Activated CD8-positive, alpha-beta memory T cell treated with anti-CD3 and anti-CD28 coated beads for 24 hours (primary cell): ENCODE data around the gene SLC35D3.
"Not testable (repeated sequence)": the region's sequence is repeated elsewhere in the genome, so short reads cannot be mapped to it uniquely, and the experiment has no call there.

Experiments
- DNase-seq: peaks from one replicate; pipeline ENCODE4 v3.0.0-alpha.2; 2020

The SLC35D3 gene

DNA sequence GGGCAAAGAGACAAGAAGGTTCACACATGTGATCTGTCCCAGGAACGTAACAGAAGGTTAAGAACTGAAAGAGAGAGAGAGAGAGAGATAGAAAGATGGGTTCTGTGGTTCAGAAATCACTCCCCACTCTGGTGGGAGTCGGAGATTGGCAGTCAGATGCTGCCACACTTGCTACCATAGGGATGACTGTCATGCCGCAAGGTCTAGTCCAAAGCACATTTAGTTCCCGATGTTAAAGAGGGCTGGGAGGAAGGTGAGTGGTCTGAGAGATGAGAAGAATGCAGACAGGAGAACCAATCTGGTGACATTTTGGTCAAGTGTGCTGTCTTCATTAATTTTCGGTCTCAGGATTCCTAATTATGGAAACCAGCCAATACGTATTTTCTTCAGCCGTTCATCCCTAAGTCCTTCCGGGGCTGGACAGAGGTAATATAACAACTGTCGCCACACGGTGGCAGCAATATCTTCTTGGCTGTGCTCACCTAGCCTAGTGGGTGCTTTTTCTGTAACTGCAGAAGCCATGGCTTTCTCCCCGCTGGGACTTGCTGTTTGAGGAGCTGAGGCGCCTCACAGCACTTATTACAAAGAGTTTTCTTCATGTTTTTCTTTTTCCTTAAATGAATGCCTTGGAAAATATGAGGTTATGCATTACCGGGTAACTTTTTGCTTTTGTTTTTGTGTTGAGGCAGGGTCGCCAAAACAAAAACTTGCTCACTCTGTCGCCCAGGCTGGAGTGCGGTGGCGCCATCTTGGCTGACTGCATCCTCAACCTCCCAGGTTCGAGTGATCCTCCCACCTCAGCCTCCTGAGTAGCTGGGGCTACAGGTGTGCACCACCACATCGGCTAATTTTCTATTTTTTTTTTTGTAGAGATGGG is 46.0 kb downstream of the SLC35D3 start:
- DNase-seq = peak; percentile 78

DNA sequence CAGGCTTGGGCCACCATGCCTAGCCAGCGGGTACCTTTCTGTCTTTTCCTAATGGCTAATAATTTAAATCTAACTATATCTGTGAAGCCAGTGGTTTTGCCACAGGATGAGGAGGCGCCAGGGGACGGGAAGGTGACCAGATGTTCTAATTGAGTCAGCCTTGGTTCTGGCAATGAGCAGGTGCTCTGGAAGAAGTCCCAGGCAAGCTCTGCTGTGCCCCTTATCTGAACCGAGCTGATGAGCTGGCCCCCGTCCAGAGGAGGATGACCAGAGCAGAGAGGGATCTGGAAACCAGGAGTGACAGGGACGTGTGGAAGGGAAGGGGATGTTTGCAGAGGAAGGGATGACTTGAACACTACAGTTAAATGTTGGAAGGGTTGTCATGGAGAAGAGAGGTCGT is 46.7 kb downstream of the SLC35D3 start:
- DNase-seq = no peak

- no peak for DNase-seq
These were observed 47.3 kb downstream of the SLC35D3 start for GRCh38 chr6:136969433-136969832.

- no peak for DNase-seq
These were observed 47.8 kb downstream of the SLC35D3 start for GRCh38 chr6:136969930-136970329.

DNA sequence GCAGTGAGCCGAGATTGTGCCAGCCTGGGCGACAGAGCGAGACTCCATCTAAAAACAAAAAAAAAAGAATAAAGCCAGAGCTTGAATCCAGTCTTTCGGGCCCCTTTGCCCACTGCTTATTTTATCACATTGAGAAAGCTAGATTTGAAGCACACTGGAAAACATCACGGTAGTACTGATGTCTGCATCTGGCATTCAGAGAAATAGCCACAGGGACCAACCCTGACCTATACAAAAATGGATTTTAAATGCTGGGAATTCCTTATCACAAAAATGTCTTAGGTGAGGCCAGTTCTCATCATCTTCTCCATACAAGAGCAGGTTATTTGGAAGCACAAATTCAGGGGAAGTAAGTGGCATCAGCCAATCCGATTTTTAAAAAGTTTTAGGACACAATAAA is 49.5 kb downstream of the SLC35D3 start:
- DNase-seq = no peak

DNA sequence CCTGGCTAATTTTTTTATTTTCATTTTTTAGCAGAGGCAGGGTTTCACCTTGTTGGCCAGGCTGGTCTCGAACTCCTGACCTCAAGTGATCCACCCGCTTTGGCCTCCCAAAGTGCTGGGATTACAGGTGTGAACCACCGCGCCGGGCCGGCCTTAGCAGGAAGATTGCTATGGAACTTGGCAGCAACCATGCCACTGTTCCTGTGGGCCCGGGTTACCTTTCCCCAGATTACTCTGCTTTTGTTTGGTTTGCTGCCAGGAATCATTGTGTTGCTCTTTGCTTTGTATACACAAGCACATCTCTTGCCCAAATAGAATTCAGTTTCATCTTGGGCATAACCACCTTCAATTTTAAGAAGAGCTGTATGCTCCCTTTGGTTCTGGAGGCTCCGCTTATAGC is 51.7 kb downstream of the SLC35D3 start:
- not testable (repeated sequence) for DNase-seq
